AG09309 (cell line): ENCODE results near the gene TMEM269.

ENCODE experiments used
- DNase-seq: peaks from one replicate; pipeline ENCODE4 v3.0.0-alpha.2; 2010; ENCODE audit warnings: low read depth
- H3K4me3 ChIP-seq: 2 replicates; pipeline ENCODE4 v1.5.1; 2011; ENCODE audit warnings: mild to moderate bottlenecking, low read depth, low read length, moderate library complexity; ENCODE audit not compliant: control insufficient read depth
- CTCF ChIP-seq: IDR thresholded peaks from 2 replicates; pipeline ENCODE4 v1.5.1; 2011; ENCODE audit warnings: mild to moderate bottlenecking, low read depth, low read length, inconsistent platforms; ENCODE audit not compliant: insufficient read depth, control insufficient read depth; ENCODE audit errors: missing control alignments

Gene TMEM269

GRCh38 chr1:42848823-42849537, 64.2 kb downstream of the TMEM269 start:
- TF ChIP-seq CTCF: no peak
- DNase-seq: no peak
- no peak overlapping the region for H3K4me3 ChIP-seq

GRCh38 chr1:42849944-42850343, 65.2 kb downstream of the TMEM269 start:
- no peak for TF ChIP-seq CTCF
- no peak overlapping the region for H3K4me3 ChIP-seq
- DNase-seq: no peak
